Stimulated activated CD8-positive, alpha-beta memory T cell treated with anti-CD3 and anti-CD28 coated beads, Interleukin-12 subunit alpha, Interleukin-12 subunit beta, amount 100 ng/mL, for 24 hours (primary cell): ENCODE measurements around the gene MRGPRF.

Experiments used
- DNase-seq: peaks from one replicate; pipeline ENCODE4 v3.0.0-alpha.2; 2020; ENCODE audit errors: extremely low read depth

MRGPRF gene

DNA sequence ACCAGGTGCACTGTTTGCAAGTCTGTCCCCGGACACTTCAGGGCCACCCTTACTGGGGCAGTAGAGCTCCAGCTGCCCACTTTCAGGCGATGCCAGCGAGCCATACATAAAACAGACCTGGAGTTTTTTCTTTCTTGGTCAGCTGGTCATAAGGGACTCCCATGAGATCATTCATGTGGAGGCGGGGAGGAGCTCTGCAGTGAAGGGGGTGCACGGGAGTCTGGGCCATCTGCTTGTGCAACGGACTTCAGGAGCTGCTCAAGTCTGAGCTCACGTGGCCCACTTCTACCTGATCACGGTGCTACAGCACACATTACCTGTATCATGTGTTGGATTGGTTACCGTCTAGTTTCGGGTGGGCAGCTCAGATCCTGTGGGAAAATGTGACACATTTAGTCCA, 9.2 kb upstream of the MRGPRF start:
- no peak for DNase-seq

- DNase-seq: no peak
These were observed 5.9 kb upstream of the MRGPRF start for GRCh38 chr11:69018924-69019323.

- DNase-seq: no peak
These were observed 4.9 kb upstream of the MRGPRF start for GRCh38 chr11:69017951-69018350.

DNA sequence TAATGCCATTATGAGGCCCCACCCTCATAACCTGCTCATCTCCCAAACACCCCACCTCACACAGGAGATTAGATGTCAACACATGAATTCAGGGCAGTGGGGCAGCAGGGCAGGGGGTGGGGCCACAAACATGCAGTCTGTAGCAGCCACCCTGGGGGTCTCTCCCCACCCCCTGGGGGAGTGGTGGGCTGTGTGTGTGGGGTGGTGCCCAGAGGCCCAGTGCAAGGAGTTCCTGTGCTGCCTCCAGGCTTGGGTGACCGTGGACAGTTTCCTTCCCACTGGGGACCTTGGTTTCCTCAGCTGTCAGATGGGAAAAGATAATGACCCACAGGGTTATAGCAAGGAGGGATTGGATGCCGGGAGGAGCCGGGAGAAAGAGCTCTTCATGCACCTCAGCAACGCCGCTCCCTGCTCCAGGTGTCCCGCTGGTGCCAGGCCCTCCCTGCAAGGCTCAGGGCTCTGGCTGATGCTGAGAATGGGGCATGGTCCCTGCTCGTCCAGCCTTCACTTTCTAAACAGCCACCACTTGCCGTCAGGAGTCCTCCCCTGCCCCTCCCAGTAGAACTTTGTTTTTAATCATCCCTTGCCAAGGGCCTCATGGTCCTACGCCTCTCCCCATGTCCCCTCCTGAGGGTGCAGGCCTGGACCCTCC, 2.0 kb upstream of the MRGPRF start:
- DNase-seq: no peak

DNA sequence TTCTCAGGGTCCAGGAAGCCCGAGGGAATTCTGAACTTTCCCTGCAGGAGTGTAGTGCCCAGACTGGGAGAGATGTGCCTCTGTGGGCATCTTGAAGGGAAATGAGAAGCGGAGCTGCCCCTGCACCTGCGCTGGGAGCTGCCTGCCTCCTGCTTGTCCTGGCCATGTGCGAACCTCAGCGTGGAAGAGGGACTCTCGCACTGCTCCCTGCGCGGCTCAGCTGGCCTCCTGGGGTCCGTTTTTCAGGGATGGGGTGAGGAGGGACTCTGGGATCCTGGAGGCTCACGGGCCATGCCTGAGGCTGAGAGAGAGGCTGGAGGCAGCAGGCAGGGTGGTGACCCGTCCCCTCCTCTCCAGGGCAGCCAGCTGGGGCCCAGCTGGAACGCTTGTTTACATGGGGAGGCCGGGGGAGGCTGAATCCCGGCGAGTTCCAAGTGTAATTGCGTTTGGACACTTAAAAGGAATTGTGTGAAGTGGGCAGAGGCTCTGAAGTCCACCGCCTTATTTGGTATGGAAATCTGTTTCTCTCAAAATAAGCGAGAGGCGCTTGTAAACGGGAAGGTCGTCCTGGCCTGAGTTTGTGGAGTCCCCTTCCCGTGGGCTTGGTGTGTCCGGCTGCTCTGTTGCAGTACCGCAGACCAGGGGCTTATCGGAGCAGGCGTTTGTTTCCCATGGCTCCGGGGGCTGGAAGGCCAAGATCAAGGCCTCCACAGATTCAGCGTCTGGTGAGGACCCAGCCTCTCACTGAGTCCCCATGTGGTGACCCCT, 1.2 kb upstream of the MRGPRF start:
- no peak for DNase-seq

GRCh38 chr11:69012092-69013008, 696 bp downstream of the MRGPRF start:
- no peak for DNase-seq

- no peak for DNase-seq
These were observed 1.4 kb downstream of the MRGPRF start for GRCh38 chr11:69011624-69012091.

- peak; percentile 21 for DNase-seq
These were observed 2.0 kb downstream of the MRGPRF start for GRCh38 chr11:69010964-69011623.

DNA sequence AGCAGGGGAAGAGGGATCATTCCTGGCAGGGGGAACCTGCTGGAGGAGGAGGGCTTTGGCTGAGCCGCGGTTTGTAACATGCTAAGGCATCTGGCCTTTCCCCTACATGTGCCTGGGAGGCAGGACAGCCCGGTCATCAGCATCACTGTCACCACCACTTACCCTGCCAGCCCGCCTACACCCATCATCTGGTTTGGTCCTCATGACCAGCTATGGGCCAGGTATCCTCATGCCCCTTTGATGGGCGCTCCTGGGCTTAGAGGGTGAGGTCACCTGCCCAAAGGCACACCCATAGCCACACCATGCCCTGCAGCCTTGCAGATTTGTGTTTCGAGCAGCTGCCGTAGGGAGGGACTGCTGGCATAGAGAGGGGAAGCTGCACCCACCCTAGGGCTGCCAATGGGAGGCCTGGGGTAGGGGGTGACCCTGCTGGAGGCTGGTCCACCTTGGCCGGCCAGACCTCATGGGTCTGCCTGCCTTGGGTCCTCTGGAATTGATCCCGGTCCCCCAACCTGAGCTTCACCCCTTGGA, 2.6 kb downstream of the MRGPRF start:
- DNase-seq: no peak

GRCh38 chr11:69009441-69010211, 3.4 kb downstream of the MRGPRF start:
- DNase-seq: no peak

- no peak for DNase-seq
These were observed 4.2 kb downstream of the MRGPRF start for GRCh38 chr11:69008737-69009440.

DNA sequence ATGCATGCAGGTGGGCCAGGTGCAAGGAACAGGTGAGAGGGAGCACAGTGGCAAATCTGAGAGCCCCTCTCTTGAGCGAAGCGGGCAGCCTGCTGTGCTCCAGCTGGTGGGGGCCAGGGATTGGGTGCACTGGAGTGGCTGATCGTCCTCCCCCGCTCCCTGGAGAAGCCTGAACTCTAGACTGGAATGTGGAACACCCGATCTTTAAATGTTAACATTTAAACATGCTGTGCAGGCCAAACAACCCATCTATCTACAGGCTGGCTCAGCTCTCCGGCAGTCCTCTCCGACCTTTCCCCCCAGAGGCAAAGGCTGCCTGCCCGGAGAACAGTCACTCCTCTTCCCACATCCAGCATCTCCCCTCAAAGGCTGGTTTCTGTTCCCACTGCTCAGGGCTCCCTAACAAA, 5.1 kb downstream of the MRGPRF start:
- DNase-seq: no peak

- DNase-seq: no peak
These were observed 6.2 kb downstream of the MRGPRF start for GRCh38 chr11:69006816-69007215.

DNA sequence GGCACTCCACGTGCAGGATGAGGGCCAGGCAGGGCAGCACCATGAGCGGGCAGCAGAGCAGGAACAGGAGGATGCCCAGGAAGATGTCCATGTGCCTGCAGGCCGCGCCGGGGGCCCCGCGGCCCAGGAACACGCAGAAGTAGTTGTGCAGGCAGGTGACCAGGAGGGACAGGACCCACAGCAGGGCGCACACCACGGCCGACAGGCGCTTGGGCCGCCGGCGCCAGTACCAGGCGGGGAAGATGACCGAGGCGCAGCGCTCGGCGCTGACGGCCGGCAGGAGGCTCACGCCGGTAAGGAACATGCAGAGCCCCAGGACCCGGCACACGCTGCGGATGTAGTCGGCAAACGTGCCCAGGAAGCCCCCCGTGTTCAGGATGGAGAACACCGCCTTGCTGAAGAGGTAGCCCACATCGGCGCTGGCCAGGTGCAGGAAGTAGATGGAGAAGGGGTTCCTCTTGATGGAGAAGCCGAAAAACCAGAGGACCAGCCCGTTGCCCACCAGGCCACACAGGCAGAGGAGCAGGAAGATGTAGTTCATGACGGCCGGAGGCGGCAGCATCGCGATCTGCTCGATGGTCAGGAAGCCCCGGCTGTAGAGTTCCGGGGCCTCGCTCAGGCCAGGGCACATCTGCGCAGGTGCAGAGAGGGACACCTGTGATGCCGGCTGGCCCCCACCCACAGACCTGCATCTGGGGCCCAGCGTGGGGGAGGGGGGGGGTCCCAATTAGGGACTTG, 7.2 kb downstream of the MRGPRF start:
- DNase-seq: no peak

GRCh38 chr11:69005183-69005630, 7.8 kb downstream of the MRGPRF start:
- no peak for DNase-seq

GRCh38 chr11:69004411-69005182, 8.4 kb downstream of the MRGPRF start:
- DNase-seq: no peak

DNA sequence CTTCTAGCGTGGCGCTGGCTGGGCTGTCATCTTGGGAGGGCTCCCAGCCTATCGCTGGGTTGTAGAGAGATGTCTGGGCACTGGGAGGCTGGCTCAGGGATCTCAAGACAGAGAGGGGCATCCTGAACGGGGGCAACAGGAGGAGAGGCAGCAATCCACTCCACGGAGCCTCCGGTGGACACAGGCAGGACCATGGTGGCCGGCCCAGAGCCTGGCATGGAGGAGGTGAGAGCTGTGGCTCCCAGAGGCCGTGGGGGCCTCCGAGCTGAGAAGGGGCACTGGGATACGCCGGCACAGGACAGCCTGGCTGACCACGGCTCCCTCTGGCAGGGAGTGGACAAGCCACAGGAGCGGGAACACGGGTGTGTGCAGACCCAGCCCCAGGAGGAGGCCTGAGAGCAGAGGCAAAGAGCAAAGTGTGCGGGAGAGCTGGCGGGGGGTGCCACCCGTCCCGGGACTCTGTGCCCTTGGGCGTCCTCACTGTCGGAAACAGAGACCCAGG, 9.1 kb downstream of the MRGPRF start:
- no peak for DNase-seq

DNA sequence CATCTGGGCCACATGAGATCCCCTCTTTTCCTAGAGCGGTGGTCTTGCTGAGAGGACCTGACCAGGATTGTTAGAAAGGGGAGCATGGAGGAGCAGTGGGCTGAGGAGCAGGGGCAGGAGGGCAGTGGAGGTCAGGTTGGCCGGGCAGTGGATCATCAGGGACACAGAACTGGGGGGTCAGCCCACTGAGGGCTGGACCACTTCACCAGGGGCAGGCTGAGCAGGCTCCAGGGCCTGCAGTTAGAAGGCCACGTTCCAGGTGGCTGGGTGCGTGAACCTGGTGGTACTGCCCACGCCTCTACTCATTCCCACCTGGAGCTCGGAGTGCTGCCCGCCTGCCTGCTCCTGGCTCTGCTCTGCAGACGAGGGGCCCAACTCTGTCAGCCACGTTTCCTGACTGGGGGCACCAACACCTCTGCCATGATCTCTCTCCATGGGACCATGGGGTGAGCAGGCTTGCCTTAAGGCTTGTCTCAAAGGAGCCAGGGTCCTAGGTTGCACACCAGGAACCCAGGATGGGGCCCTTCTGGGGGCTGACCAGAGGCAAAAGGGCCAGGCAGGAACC, 9.7 kb downstream of the MRGPRF start:
- no peak for DNase-seq
